B cell (primary cell): ENCODE results near the gene MAP7. TPM values are rescaled to one million over a fixed set of nuclear protein-coding genes. Genes with fewer than 3 reads are reported as not detected.

Source experiments
- ATAC-seq: fragments of 200-7000 bp; cut with Tn5 transposase; one replicate; pipeline ENCODE4 v1.10.0; 2021; ENCODE audit warnings: low read depth, mild to moderate bottlenecking, moderate number of reproducible peaks, moderate library complexity
- CTCF ChIA-PET: fragments of 350-600 bp; sonication (Branson Sonifier 250); formaldehyde crosslinking; loops from one replicate; lab custom pipeline; 2021; ENCODE audit warnings: antibody characterized with exemption, inconsistent platforms; lab: Charles Lee
- POLR2A ChIA-PET: fragments of 350-600 bp; sonication (Branson Sonifier 250); formaldehyde crosslinking; loops from one replicate; lab custom pipeline; 2021; ENCODE audit warnings: antibody characterized with exemption; lab: Charles Lee
- DNase-seq: peaks from one replicate; pipeline ENCODE4 v3.0.0; 2013
- H2AFZ ChIP-seq: 2 replicates; pipeline ENCODE4 v1.6.1; 2012; ENCODE audit warnings: mild to moderate bottlenecking, low read depth, low read length; ENCODE audit not compliant: insufficient read depth, poor library complexity, severe bottlenecking
- H3K27ac ChIP-seq, 2 donors: 1 replicate in 1 of 2; 2 replicates in 1 of 2; pipeline ENCODE4 v1.5.1; 2012 to 2013; ENCODE audit warnings: low read length in 2 of 2, mild to moderate bottlenecking in 2 of 2, moderate library complexity in 1 of 2
- H3K27me3 ChIP-seq, 4 experiments: fragments of 200-600 bp in 1 of 4; sonication (generic) in 1 of 4; replicated peaks in 1 of 4; 1 replicate in 2 of 4; 2 replicates in 2 of 4; pipeline versions ENCODE4 v1.6.1 to v1.7.0; 2013 to 2016; ENCODE audit warnings: low read length in 3 of 4, mild to moderate bottlenecking in 2 of 4, mixed read lengths in 1 of 4, moderate library complexity in 1 of 4; ENCODE audit not compliant: insufficient read depth in 4 of 4, control insufficient read depth in 3 of 4; ENCODE audit errors: control extremely low read depth in 1 of 4
- H3K36me3 ChIP-seq, 2 experiments: replicated peaks in 1 of 2; 1 replicate in 1 of 2; 2 replicates in 1 of 2; pipeline versions ENCODE4 v1.6.1 to v1.7.1; 2013; ENCODE audit warnings: low read length in 1 of 2; ENCODE audit not compliant: insufficient read depth in 2 of 2, control insufficient read depth in 1 of 2; ENCODE audit errors: control extremely low read depth in 1 of 2, extremely low read depth in 1 of 2
- H3K4me1 ChIP-seq, 2 donors: fragments of 200-600 bp in 1 of 2; sonication (generic) in 1 of 2; 1 replicate in 1 of 2; 2 replicates in 1 of 2; pipeline versions ENCODE4 v1.5.1 to v1.6.1; 2013 to 2017; ENCODE audit warnings: low read length in 2 of 2; ENCODE audit not compliant: control insufficient read depth in 2 of 2, insufficient read depth in 2 of 2
- H3K4me2 ChIP-seq: replicated peaks from 2 replicates; pipeline ENCODE3; 2012; ENCODE audit warnings: mild to moderate bottlenecking, low read depth, low read length; ENCODE audit not compliant: poor library complexity, severe bottlenecking
- H3K4me3 ChIP-seq, 5 experiments: fragments of 200-600 bp in 1 of 5; sonication (generic) in 1 of 5; 1 replicate in 3 of 5; 2 replicates in 2 of 5; pipeline versions ENCODE4 v1.5.1 to v1.7.0; 2011 to 2016; ENCODE audit warnings: low read length in 4 of 5, mild to moderate bottlenecking in 4 of 5, low read depth in 2 of 5, control low read depth in 1 of 5, moderate library complexity in 1 of 5; ENCODE audit not compliant: insufficient read depth in 1 of 5; ENCODE audit errors: control extremely low read depth in 1 of 5, extremely low read depth in 1 of 5
- H3K79me2 ChIP-seq: fragments of 200-600 bp; sonication (generic); one replicate; pipeline ENCODE4 v1.6.0; 2016; ENCODE audit warnings: low read length; ENCODE audit not compliant: control insufficient read depth, insufficient read depth
- H3K9ac ChIP-seq: fragments of 200-600 bp; sonication (generic); 2 replicates; pipeline ENCODE4 v1.6.1; 2017; ENCODE audit warnings: mild to moderate bottlenecking, low read length, moderate library complexity
- H3K9me3 ChIP-seq, 3 donors: one replicate each; pipeline versions ENCODE4 v1.6.1 to v1.7.1; 2013; ENCODE audit warnings: low read length in 2 of 3; ENCODE audit not compliant: control insufficient read depth in 2 of 3, insufficient read depth in 1 of 3; ENCODE audit errors: control extremely low read depth in 1 of 3
- H4K20me1 ChIP-seq: 2 replicates; pipeline ENCODE4 v1.6.0; 2012; ENCODE audit warnings: mild to moderate bottlenecking, low read length; ENCODE audit not compliant: insufficient read depth, control insufficient read depth, poor library complexity, severe bottlenecking
- H3K27ac Mint-ChIP-seq: one replicate; pipeline ENCODE4 v1.8.0; 2021; ENCODE audit warnings: mixed read lengths
- H3K27me3 Mint-ChIP-seq: one replicate; pipeline ENCODE4 v1.8.0; 2021; ENCODE audit warnings: mixed read lengths
- H3K4me1 Mint-ChIP-seq: one replicate; pipeline ENCODE4 v1.8.0; 2021; ENCODE audit warnings: mixed read lengths
- H3K4me3 Mint-ChIP-seq: one replicate; pipeline ENCODE4 v1.8.0; 2021; ENCODE audit warnings: mixed read lengths
- H3K9me3 Mint-ChIP-seq: one replicate; pipeline ENCODE4 v1.8.0; 2022; ENCODE audit warnings: mixed read lengths; ENCODE audit not compliant: insufficient read depth
- CTCF ChIP-seq: fragments of 200-600 bp; IDR thresholded peaks from one replicate; pipeline ENCODE4 v1.8.0; 2022; ENCODE audit warnings: antibody characterized with exemption, mild to moderate bottlenecking
- EZH2 ChIP-seq: IDR thresholded peaks from 2 replicates; pipeline ENCODE4 v1.6.1; 2012; ENCODE audit warnings: borderline replicate concordance, low read depth, mild to moderate bottlenecking, moderate library complexity, low read length; ENCODE audit not compliant: insufficient read depth, poor library complexity, severe bottlenecking
- WGBS: methylation state at CpG from one replicate; pipeline ENCODE4 v1.1.5; 2013; ENCODE audit warnings: missing lambda C conversion rate; ENCODE audit not compliant: insufficient coverage; 5-methylcytosine and 5-hydroxymethylcytosine counted together
- intact Hi-C: fragments of 100-400 bp; cut with micrococcal nuclease; formaldehyde crosslinking; loops from one replicate; pipeline ENCODE4 v1.10.0; 2022
- polyA minus RNA-seq: library from RNA; depleted of rRNA, polyadenylated mRNA; stranded (reverse); fragments of >200 nt; gene quantifications from 2 replicates; pipeline ENCODE4 v1.2.3, GENCODE V29; 2012
- polyA plus RNA-seq: library from polyadenylated mRNA; depleted of rRNA; stranded (reverse); fragments of >200 nt; gene quantifications from 2 replicates; pipeline ENCODE4 v1.2.3, GENCODE V29; 2012
- total RNA-seq, 2 donors: library from RNA; stranded (reverse); fragments of 120-200 nt in 1 of 2; gene quantifications; 1 replicate in 1 of 2; 2 replicates in 1 of 2; pipeline versions ENCODE4 v1.2.3 to v1.2.4, GENCODE V29; 2013 to 2022

The MAP7 gene
- total RNA-seq (0.63 and 0.64 TPM in 2 replicates), polyA plus RNA-seq (0.16 and 0.34 TPM in 2 replicates), polyA minus RNA-seq (0.71 and 1.8 TPM in 2 replicates)
- total RNA-seq (2013) = 1.3 TPM

GRCh38 chr6:136550330-136551071, at the start of gene MAP7:
MAP7 (minus strand) TSS chr6:136550422; CDS start chr6:136550408, 14 bp downstream.
- peak; percentile 75 for DNase-seq
- Histone ChIP-seq H2AFZ (peak within 1 kb of the TSS; percentile 77), H3K79me2 (no peaks in the 10 kb centered on the region), H4K20me1 (no peaks in the 10 kb centered on the region), H3K4me1 (peaks cover 10 to 17% of the 10 kb centered on the region in 2 donors), H3K9ac (peak within 1 kb of the TSS; percentile 63), H3K36me3 (no peaks in the 10 kb centered on the region), H3K27ac (no peak within 1 kb of the TSS), H3K9me3 (no peaks in the 10 kb centered on the region), H3K4me3 (peak within 1 kb of the TSS in 4 of 5 experiments; percentile 23 to 67 (median 61)), H3K27me3 (peaks cover 0 to 27% (median 21%) of the 10 kb centered on the region in 4 experiments), H3K4me2 (peak within 1 kb of the TSS; percentile 92)
- 4% methylated on average over 79 of the region's 79 CpGs for WGBS
- TF ChIP-seq CTCF = peak; percentile 98
- no peak for TF ChIP-seq EZH2
- H3K27ac Mint-ChIP-seq = no peak within 1 kb of the TSS
- ATAC-seq = peak; percentile 83
- POLR2A ChIA-PET = no interaction called here
- H3K9me3 Mint-ChIP-seq = no peaks in the 10 kb centered on the region
- intact Hi-C loops = no loop called here
- peaks cover 29% of the 10 kb centered on the region for H3K27me3 Mint-ChIP-seq
- H3K4me1 Mint-ChIP-seq = peaks cover 16% of the 10 kb centered on the region
- CTCF ChIA-PET = interaction anchor here (1.1 to 1.3 kb wide), 4 partner anchors 12 to 242 kb away, joined by 3 to 5 read pairs (median 4); partner anchors contain the start of gene MAP3K5
- peak within 1 kb of the TSS; percentile 74 for H3K4me3 Mint-ChIP-seq
